ENCODE data around the gene IGF2BP3.

The IGF2BP3 gene

GRCh38 chr7:23467291-23467805, 2.9 kb downstream of the IGF2BP3 start:
- DNase-seq (ENCODE audit: insufficient read length, low spot score), result no peak
- peak; percentile 26 for FAIRE-seq
- no peak for TF ChIP-seq POLR2A (IDR thresholded peaks at IDR 0.05; ENCODE audit: low read depth, low read length)
- no peak for TF ChIP-seq TAF1 (IDR thresholded peaks at IDR 0.05; ENCODE audit: low read depth, low read length)
- TF ChIP-seq PAX5 (IDR thresholded peaks at IDR 0.05; ENCODE audit: insufficient read depth, low read length, severe bottlenecking), result no peak
- TF ChIP-seq POLR2AphosphoS5 (IDR thresholded peaks at IDR 0.05; ENCODE audit: low read depth, low read length), result no peak
- no peak for TF ChIP-seq POU2F2 (IDR thresholded peaks at IDR 0.05; ENCODE audit: low read depth, low read length)
- no peak for TF ChIP-seq SPI1 (IDR thresholded peaks at IDR 0.05; ENCODE audit: low read depth, low read length)

- no peak for DNase-seq (ENCODE audit: insufficient read length, low spot score)
- peak; percentile 54 for FAIRE-seq
- no peak for TF ChIP-seq SPI1 (IDR thresholded peaks at IDR 0.05; ENCODE audit: low read depth, low read length)
- TF ChIP-seq POU2F2 (IDR thresholded peaks at IDR 0.05; ENCODE audit: low read depth, low read length), result no peak
- no peak for TF ChIP-seq TAF1 (IDR thresholded peaks at IDR 0.05; ENCODE audit: low read depth, low read length)
- TF ChIP-seq PAX5 (IDR thresholded peaks at IDR 0.05; ENCODE audit: insufficient read depth, low read length, severe bottlenecking), result no peak
- TF ChIP-seq POLR2A (IDR thresholded peaks at IDR 0.05; ENCODE audit: low read depth, low read length), result no peak
- TF ChIP-seq POLR2AphosphoS5 (IDR thresholded peaks at IDR 0.05; ENCODE audit: low read depth, low read length), result no peak
Observed at GRCh38 chr7:23462846-23463245, 7.4 kb downstream of the IGF2BP3 start.

GRCh38 chr7:23458044-23458443, 12.2 kb downstream of the IGF2BP3 start:
- DNase-seq (ENCODE audit: insufficient read length, low spot score) (no peak), FAIRE-seq (no peak)
- TF ChIP-seq TAF1 (IDR thresholded peaks at IDR 0.05; ENCODE audit: low read depth, low read length) (no peak), POLR2A (IDR thresholded peaks at IDR 0.05; ENCODE audit: low read depth, low read length) (no peak), POU2F2 (IDR thresholded peaks at IDR 0.05; ENCODE audit: low read depth, low read length) (no peak), SPI1 (IDR thresholded peaks at IDR 0.05; ENCODE audit: low read depth, low read length) (no peak), PAX5 (IDR thresholded peaks at IDR 0.05; ENCODE audit: insufficient read depth, low read length, severe bottlenecking) (no peak), POLR2AphosphoS5 (IDR thresholded peaks at IDR 0.05; ENCODE audit: low read depth, low read length) (no peak)

GRCh38 chr7:23456093-23456492, 14.2 kb downstream of the IGF2BP3 start:
- DNase-seq (ENCODE audit: insufficient read length, low spot score), result no peak
- no peak for FAIRE-seq
- TF ChIP-seq PAX5 (IDR thresholded peaks at IDR 0.05; ENCODE audit: insufficient read depth, low read length, severe bottlenecking) (no peak), POU2F2 (IDR thresholded peaks at IDR 0.05; ENCODE audit: low read depth, low read length) (no peak), TAF1 (IDR thresholded peaks at IDR 0.05; ENCODE audit: low read depth, low read length) (no peak), POLR2AphosphoS5 (IDR thresholded peaks at IDR 0.05; ENCODE audit: low read depth, low read length) (no peak), POLR2A (IDR thresholded peaks at IDR 0.05; ENCODE audit: low read depth, low read length) (no peak), SPI1 (IDR thresholded peaks at IDR 0.05; ENCODE audit: low read depth, low read length) (no peak)

GRCh38 chr7:23454881-23455526, 15.3 kb downstream of the IGF2BP3 start:
- TF ChIP-seq TAF1 (IDR thresholded peaks at IDR 0.05; ENCODE audit: low read depth, low read length) (no peak), PAX5 (IDR thresholded peaks at IDR 0.05; ENCODE audit: insufficient read depth, low read length, severe bottlenecking) (no peak), POU2F2 (IDR thresholded peaks at IDR 0.05; ENCODE audit: low read depth, low read length) (no peak), SPI1 (IDR thresholded peaks at IDR 0.05; ENCODE audit: low read depth, low read length) (no peak), POLR2A (IDR thresholded peaks at IDR 0.05; ENCODE audit: low read depth, low read length) (no peak), POLR2AphosphoS5 (IDR thresholded peaks at IDR 0.05; ENCODE audit: low read depth, low read length) (no peak; the same call in 1 of the 2 replicates)
- FAIRE-seq (peak; percentile 55), DNase-seq (ENCODE audit: insufficient read length, low spot score) (no peak)

- TF ChIP-seq TAF1 (IDR thresholded peaks at IDR 0.05; ENCODE audit: low read depth, low read length) (no peak), POLR2AphosphoS5 (IDR thresholded peaks at IDR 0.05; ENCODE audit: low read depth, low read length) (no peak), POU2F2 (IDR thresholded peaks at IDR 0.05; ENCODE audit: low read depth, low read length) (no peak), PAX5 (IDR thresholded peaks at IDR 0.05; ENCODE audit: insufficient read depth, low read length, severe bottlenecking) (no peak), POLR2A (IDR thresholded peaks at IDR 0.05; ENCODE audit: low read depth, low read length) (no peak), SPI1 (IDR thresholded peaks at IDR 0.05; ENCODE audit: low read depth, low read length) (no peak)
- FAIRE-seq, result no peak
- DNase-seq (ENCODE audit: insufficient read length, low spot score), result no peak
Observed at GRCh38 chr7:23450518-23450917, 19.8 kb downstream of the IGF2BP3 start.

- TF ChIP-seq TAF1 (IDR thresholded peaks at IDR 0.05; ENCODE audit: low read depth, low read length) (no peak), PAX5 (IDR thresholded peaks at IDR 0.05; ENCODE audit: insufficient read depth, low read length, severe bottlenecking) (no peak), POLR2A (IDR thresholded peaks at IDR 0.05; ENCODE audit: low read depth, low read length) (no peak), POLR2AphosphoS5 (IDR thresholded peaks at IDR 0.05; ENCODE audit: low read depth, low read length) (no peak), POU2F2 (IDR thresholded peaks at IDR 0.05; ENCODE audit: low read depth, low read length) (no peak), SPI1 (IDR thresholded peaks at IDR 0.05; ENCODE audit: low read depth, low read length) (no peak)
- DNase-seq (ENCODE audit: insufficient read length, low spot score) (no peak), FAIRE-seq (no peak)
Observed at GRCh38 chr7:23449941-23450340, 20.4 kb downstream of the IGF2BP3 start.

- TF ChIP-seq POLR2AphosphoS5 (IDR thresholded peaks at IDR 0.05; ENCODE audit: low read depth, low read length) (no peak), POU2F2 (IDR thresholded peaks at IDR 0.05; ENCODE audit: low read depth, low read length) (no peak), POLR2A (IDR thresholded peaks at IDR 0.05; ENCODE audit: low read depth, low read length) (no peak), PAX5 (IDR thresholded peaks at IDR 0.05; ENCODE audit: insufficient read depth, low read length, severe bottlenecking) (no peak), TAF1 (IDR thresholded peaks at IDR 0.05; ENCODE audit: low read depth, low read length) (no peak), SPI1 (IDR thresholded peaks at IDR 0.05; ENCODE audit: low read depth, low read length) (no peak)
- DNase-seq (ENCODE audit: insufficient read length, low spot score) (no peak), FAIRE-seq (no peak)
Observed at GRCh38 chr7:23445326-23445725, 25.0 kb downstream of the IGF2BP3 start.

GRCh38 chr7:23443974-23444373, 26.3 kb downstream of the IGF2BP3 start:
- no peak for FAIRE-seq
- no peak for DNase-seq (ENCODE audit: insufficient read length, low spot score)

More at GRCh38 chr7:23443974-23444373, 26.3 kb downstream of the IGF2BP3 start:
- no peak for TF ChIP-seq TAF1 (IDR thresholded peaks at IDR 0.05; ENCODE audit: low read depth, low read length)
- no peak for TF ChIP-seq PAX5 (IDR thresholded peaks at IDR 0.05; ENCODE audit: insufficient read depth, low read length, severe bottlenecking)
- TF ChIP-seq POLR2AphosphoS5 (IDR thresholded peaks at IDR 0.05; ENCODE audit: low read depth, low read length), result no peak
- TF ChIP-seq SPI1 (IDR thresholded peaks at IDR 0.05; ENCODE audit: low read depth, low read length), result no peak

All from GM12891 (cell line).